Measurements from ENCODE around the gene ACSF2.

The ACSF2 gene

GRCh38 chr17:50429793-50430192 is 3.8 kb downstream of the ACSF2 start:
- H3K4me1 ChIP-seq (ENCODE audit: insufficient read depth, poor library complexity, severe bottlenecking), result peaks cover 33% of the 10 kb centered on the region
- peak overlapping the region; percentile 92 for H3K27ac ChIP-seq (ENCODE audit: poor library complexity, severe bottlenecking)

GRCh38 chr17:50430821-50431618 is 5.0 kb downstream of the ACSF2 start:
- H3K4me1 ChIP-seq (ENCODE audit: insufficient read depth, poor library complexity, severe bottlenecking), result peaks cover 25% of the 10 kb centered on the region
- H3K27me3 ChIP-seq (ENCODE audit: insufficient read depth, poor library complexity, severe bottlenecking), result no peaks in the 10 kb centered on the region
- H3K36me3 ChIP-seq (ENCODE audit: low read depth), result peaks cover 58% of the 10 kb centered on the region
- no peak overlapping the region for H3K4me3 ChIP-seq (ENCODE audit: severe bottlenecking)
- no peak for TF ChIP-seq CTCF (IDR thresholded peaks at IDR 0.05; ENCODE audit: poor library complexity, severe bottlenecking)
- DNase-seq (ENCODE audit: low spot score) (no peak), ATAC-seq (ENCODE audit: low read depth) (no peak)
- peak overlapping the region; percentile 4 for H3K27ac ChIP-seq (ENCODE audit: poor library complexity, severe bottlenecking)
- no peaks in the 10 kb centered on the region for H3K9me3 ChIP-seq (ENCODE audit: severe bottlenecking)

More at GRCh38 chr17:50429793-50430192, 3.8 kb downstream of the ACSF2 start:
- H3K27me3 ChIP-seq (ENCODE audit: insufficient read depth, poor library complexity, severe bottlenecking), result no peaks in the 10 kb centered on the region
- no peak for DNase-seq (ENCODE audit: low spot score)
- ATAC-seq (ENCODE audit: low read depth), result no peak
- H3K36me3 ChIP-seq (ENCODE audit: low read depth), result peaks cover 53% of the 10 kb centered on the region
- no peak for TF ChIP-seq CTCF (IDR thresholded peaks at IDR 0.05; ENCODE audit: poor library complexity, severe bottlenecking)
- H3K9me3 ChIP-seq (ENCODE audit: severe bottlenecking), result no peaks in the 10 kb centered on the region
- no peak overlapping the region for H3K4me3 ChIP-seq (ENCODE audit: severe bottlenecking)

GRCh38 chr17:50432125-50432762 is 6.2 kb downstream of the ACSF2 start:
- ATAC-seq (ENCODE audit: low read depth), result no peak
- peak overlapping the region; percentile 4 for H3K27ac ChIP-seq (ENCODE audit: poor library complexity, severe bottlenecking)
- H3K9me3 ChIP-seq (ENCODE audit: severe bottlenecking), result no peaks in the 10 kb centered on the region
- no peaks in the 10 kb centered on the region for H3K27me3 ChIP-seq (ENCODE audit: insufficient read depth, poor library complexity, severe bottlenecking)
- H3K36me3 ChIP-seq (ENCODE audit: low read depth), result peaks cover 70% of the 10 kb centered on the region
- DNase-seq (ENCODE audit: low spot score), result no peak
- H3K4me3 ChIP-seq (ENCODE audit: severe bottlenecking), result no peak overlapping the region
- H3K4me1 ChIP-seq (ENCODE audit: insufficient read depth, poor library complexity, severe bottlenecking), result peaks cover 24% of the 10 kb centered on the region
- TF ChIP-seq CTCF (IDR thresholded peaks at IDR 0.05; ENCODE audit: poor library complexity, severe bottlenecking), result no peak

- Histone ChIP-seq H3K36me3 (ENCODE audit: low read depth) (peaks cover 42% of the 10 kb centered on the region), H3K9me3 (ENCODE audit: severe bottlenecking) (no peaks in the 10 kb centered on the region), H3K4me3 (ENCODE audit: severe bottlenecking) (no peak overlapping the region), H3K27ac (ENCODE audit: poor library complexity, severe bottlenecking) (no peak overlapping the region), H3K4me1 (ENCODE audit: insufficient read depth, poor library complexity, severe bottlenecking) (peaks cover 4% of the 10 kb centered on the region), H3K27me3 (ENCODE audit: insufficient read depth, poor library complexity, severe bottlenecking) (no peaks in the 10 kb centered on the region)
- ATAC-seq (ENCODE audit: low read depth) (no peak), DNase-seq (ENCODE audit: low spot score) (no peak)
- TF ChIP-seq CTCF (IDR thresholded peaks at IDR 0.05; ENCODE audit: poor library complexity, severe bottlenecking), result no peak
Measured at GRCh38 chr17:50437409-50437808, 11.4 kb downstream of the ACSF2 start.

- H3K27ac ChIP-seq (ENCODE audit: poor library complexity, severe bottlenecking), result no peak overlapping the region
- H3K36me3 ChIP-seq (ENCODE audit: low read depth), result peaks cover 38% of the 10 kb centered on the region
- H3K4me1 ChIP-seq (ENCODE audit: insufficient read depth, poor library complexity, severe bottlenecking), result peaks cover 20% of the 10 kb centered on the region
- no peak overlapping the region for H3K4me3 ChIP-seq (ENCODE audit: severe bottlenecking)
- no peak for TF ChIP-seq CTCF (IDR thresholded peaks at IDR 0.05; ENCODE audit: poor library complexity, severe bottlenecking)
- H3K27me3 ChIP-seq (ENCODE audit: insufficient read depth, poor library complexity, severe bottlenecking), result no peaks in the 10 kb centered on the region
- DNase-seq (ENCODE audit: low spot score) (no peak), ATAC-seq (ENCODE audit: low read depth) (no peak)
- H3K9me3 ChIP-seq (ENCODE audit: severe bottlenecking), result no peaks in the 10 kb centered on the region
Measured at GRCh38 chr17:50439008-50439407, 13.0 kb downstream of the ACSF2 start.

Data from RWPE2 (cell line).